ENCODE data around the gene ASCC3. TPM values are rescaled to one million over a fixed set of nuclear protein-coding genes. Genes with fewer than 3 reads are reported as not detected.
"Not testable (repeated sequence)": the region's sequence is repeated elsewhere in the genome, so short reads cannot be mapped to it uniquely, and the experiment has no call there.

ASCC3 gene
- total RNA-seq, 2 donors from 2014 or later = 31.9 to 36.4 TPM

GRCh38 chr6:100892116-100892515 lies 11.0 kb upstream of the ASCC3 start:
- no peak for DNase-seq (ENCODE audit: low spot score)
- intact Hi-C loops (cut with DNase I) = no loop called here

- intact Hi-C loops (cut with DNase I) = no loop called here
- DNase-seq (ENCODE audit: low spot score) = no peak
Measured at GRCh38 chr6:100891079-100891478, 9.9 kb upstream of the ASCC3 start.

- DNase-seq (ENCODE audit: low spot score); intact Hi-C loops (cut with DNase I): not testable (repeated sequence)
Measured at GRCh38 chr6:100890646-100891045, 9.5 kb upstream of the ASCC3 start.

- intact Hi-C loops (cut with DNase I) = loop anchor here in 1 of 2 donors (2.0 kb wide), 1 partner anchor 45 kb away; no protein-coding TSS in a partner anchor
- DNase-seq (ENCODE audit: low spot score) = no peak
Measured at GRCh38 chr6:100889351-100889750, 8.2 kb upstream of the ASCC3 start.

- intact Hi-C loops (cut with DNase I) = no loop called here
Measured at GRCh38 chr6:100886076-100886475, 4.9 kb upstream of the ASCC3 start.

GRCh38 chr6:100883347-100883746 lies 2.2 kb upstream of the ASCC3 start:
- intact Hi-C loops (cut with DNase I) = no loop called here
- DNase-seq (ENCODE audit: low spot score) = no peak

More at GRCh38 chr6:100886076-100886475, 4.9 kb upstream of the ASCC3 start:
- DNase-seq (ENCODE audit: low spot score) = no peak

GRCh38 chr6:100881707-100882040 lies 545 bp upstream of the ASCC3 start:
- intact Hi-C loops (cut with DNase I) = no loop called here
- DNase-seq (ENCODE audit: low spot score) = no peak

GRCh38 chr6:100880149-100880852 lies 828 bp downstream of the ASCC3 start:
- intact Hi-C loops (cut with DNase I) = no loop called here
- no peak for DNase-seq (ENCODE audit: low spot score)

GRCh38 chr6:100879317-100879716 lies 1.8 kb downstream of the ASCC3 start:
- no peak for DNase-seq (ENCODE audit: low spot score)
- intact Hi-C loops (cut with DNase I) = no loop called here

- intact Hi-C loops (cut with DNase I) = no loop called here
- no peak for DNase-seq (ENCODE audit: low spot score)
Measured at GRCh38 chr6:100877851-100878250, 3.3 kb downstream of the ASCC3 start.

- intact Hi-C loops (cut with DNase I) = no loop called here
Measured at GRCh38 chr6:100876251-100876650, 4.9 kb downstream of the ASCC3 start.

GRCh38 chr6:100865525-100865924 lies 15.6 kb downstream of the ASCC3 start:
- intact Hi-C loops (cut with DNase I) = no loop called here

More at GRCh38 chr6:100876251-100876650, 4.9 kb downstream of the ASCC3 start:
- no peak for DNase-seq (ENCODE audit: low spot score)

GRCh38 chr6:100862063-100862462 lies 19.1 kb downstream of the ASCC3 start:
- intact Hi-C loops (cut with DNase I) = no loop called here

More at GRCh38 chr6:100865525-100865924, 15.6 kb downstream of the ASCC3 start:
- DNase-seq (ENCODE audit: low spot score) = no peak

GRCh38 chr6:100856146-100856545 lies 25.0 kb downstream of the ASCC3 start:
- intact Hi-C loops (cut with DNase I) = no loop called here
- no peak for DNase-seq (ENCODE audit: low spot score)

More at GRCh38 chr6:100862063-100862462, 19.1 kb downstream of the ASCC3 start:
- no peak for DNase-seq (ENCODE audit: low spot score)

GRCh38 chr6:100851819-100852218 lies 29.3 kb downstream of the ASCC3 start:
- DNase-seq (ENCODE audit: low spot score) = no peak
- intact Hi-C loops (cut with DNase I) = no loop called here

- DNase-seq (ENCODE audit: low spot score) = no peak
- intact Hi-C loops (cut with DNase I) = no loop called here
Measured at GRCh38 chr6:100850174-100850573, 31.0 kb downstream of the ASCC3 start.

GRCh38 chr6:100846276-100846675 lies 34.9 kb downstream of the ASCC3 start:
- no peak for DNase-seq (ENCODE audit: low spot score)
- intact Hi-C loops (cut with DNase I) = no loop called here

- intact Hi-C loops (cut with DNase I) = no loop called here
- no peak for DNase-seq (ENCODE audit: low spot score)
Measured at GRCh38 chr6:100845676-100846075, 35.5 kb downstream of the ASCC3 start.

GRCh38 chr6:100839419-100839818 lies 41.7 kb downstream of the ASCC3 start:
- intact Hi-C loops (cut with DNase I) = no loop called here
- no peak for DNase-seq (ENCODE audit: low spot score)

GRCh38 chr6:100838011-100838410 lies 43.1 kb downstream of the ASCC3 start:
- DNase-seq (ENCODE audit: low spot score) = no peak
- intact Hi-C loops (cut with DNase I) = no loop called here

GRCh38 chr6:100833972-100834574 lies 47.1 kb downstream of the ASCC3 start:
- intact Hi-C loops (cut with DNase I) = no loop called here

More at GRCh38 chr6:100833972-100834574, 47.1 kb downstream of the ASCC3 start:
- DNase-seq (ENCODE audit: low spot score) = no peak

Data from posterior vena cava (tissue), 2 donors.